ENCODE data around the gene MOB4.

The MOB4 gene

GRCh38 chr2:197538412-197538811 is 22.5 kb downstream of the MOB4 start:
- Histone ChIP-seq H3K4me3 (ENCODE audit: low read depth, low read length) (no peak overlapping the region), H3K9me3 (ENCODE audit: insufficient read depth, low read depth, low read length) (no peaks in the 10 kb centered on the region), H3K23ac (ENCODE audit: low read length) (no peak overlapping the region), H4K91ac (ENCODE audit: low read depth, low read length) (no peak overlapping the region), H3K79me1 (ENCODE audit: low read length) (no peaks in the 10 kb centered on the region), H3K14ac (ENCODE audit: low read length) (no peak overlapping the region), H3K9ac (ENCODE audit: low read length) (no peak overlapping the region), H2AFZ (ENCODE audit: insufficient read depth, low read length, poor library complexity) (no peak overlapping the region), H3K18ac (ENCODE audit: low read length) (no peak overlapping the region), H3K27me3 (ENCODE audit: insufficient read depth, low read length) (no peaks in the 10 kb centered on the region), H3K79me2 (ENCODE audit: control insufficient read depth, insufficient read depth, low read length, poor library complexity) (no peaks in the 10 kb centered on the region), H3K27ac (ENCODE audit: low read depth, low read length) (no peak overlapping the region), H4K12ac (ENCODE audit: low read depth, low read length) (no peak overlapping the region), H3K4me2 (ENCODE audit: low read length) (no peak overlapping the region), H4K8ac (ENCODE audit: low read depth, low read length) (no peak overlapping the region), H3K4me1 (ENCODE audit: control insufficient read depth in 1 of 2, insufficient read depth in 2 of 2, low read length in 2 of 2) (no peaks in the 10 kb centered on the region), H2BK5ac (ENCODE audit: low read depth, low read length, poor library complexity) (no peak overlapping the region), H3K36me3 (ENCODE audit: control insufficient read depth in 1 of 2, insufficient read depth in 2 of 2, low read length in 2 of 2) (peaks cover 16 to 19% of the 10 kb centered on the region in 2 experiments), H3K4ac (ENCODE audit: low read depth, low read length) (no peak overlapping the region), H2AK5ac (ENCODE audit: low read length) (no peak overlapping the region), H2BK12ac (ENCODE audit: low read length) (no peak overlapping the region), H2BK120ac (ENCODE audit: insufficient read depth, low read length, poor library complexity) (no peak overlapping the region)
- DNase-seq = no peak
- WGBS (ENCODE audit: extremely low coverage, insufficient coverage, insufficient read length) = no CpG with 5 or more reads among the region's 2 CpGs

- Histone ChIP-seq H3K27ac (ENCODE audit: low read depth, low read length) (no peak overlapping the region), H2BK120ac (ENCODE audit: insufficient read depth, low read length, poor library complexity) (no peak overlapping the region), H4K12ac (ENCODE audit: low read depth, low read length) (no peak overlapping the region), H4K8ac (ENCODE audit: low read depth, low read length) (no peak overlapping the region), H3K4me2 (ENCODE audit: low read length) (no peak overlapping the region), H3K9me3 (ENCODE audit: insufficient read depth, low read depth, low read length) (no peaks in the 10 kb centered on the region), H2AK5ac (ENCODE audit: low read length) (no peak overlapping the region), H3K4me3 (ENCODE audit: low read depth, low read length) (no peak overlapping the region), H3K79me2 (ENCODE audit: control insufficient read depth, insufficient read depth, low read length, poor library complexity) (no peaks in the 10 kb centered on the region), H2BK12ac (ENCODE audit: low read length) (no peak overlapping the region), H3K79me1 (ENCODE audit: low read length) (no peaks in the 10 kb centered on the region), H3K27me3 (ENCODE audit: insufficient read depth, low read length) (no peaks in the 10 kb centered on the region), H4K91ac (ENCODE audit: low read depth, low read length) (no peak overlapping the region), H3K18ac (ENCODE audit: low read length) (no peak overlapping the region), H3K4ac (ENCODE audit: low read depth, low read length) (no peak overlapping the region), H3K14ac (ENCODE audit: low read length) (no peak overlapping the region), H3K23ac (ENCODE audit: low read length) (no peak overlapping the region), H3K4me1 (ENCODE audit: control insufficient read depth in 1 of 2, insufficient read depth in 2 of 2, low read length in 2 of 2) (no peaks in the 10 kb centered on the region), H2BK5ac (ENCODE audit: low read depth, low read length, poor library complexity) (no peak overlapping the region), H3K9ac (ENCODE audit: low read length) (no peak overlapping the region), H2AFZ (ENCODE audit: insufficient read depth, low read length, poor library complexity) (no peak overlapping the region), H3K36me3 (ENCODE audit: control insufficient read depth in 1 of 2, insufficient read depth in 2 of 2, low read length in 2 of 2) (peaks cover 23 to 25% of the 10 kb centered on the region in 2 experiments)
- no peak for DNase-seq
- WGBS (ENCODE audit: extremely low coverage, insufficient coverage, insufficient read length) = no CpG with 5 or more reads among the region's 1 CpG
Observed at GRCh38 chr2:197539734-197540133, 23.9 kb downstream of the MOB4 start.

GRCh38 chr2:197543206-197543605 is 27.3 kb downstream of the MOB4 start:
- H2BK12ac ChIP-seq (ENCODE audit: low read length) = no peak overlapping the region
- H3K18ac ChIP-seq (ENCODE audit: low read length) = no peak overlapping the region
- no peak overlapping the region for H2AFZ ChIP-seq (ENCODE audit: insufficient read depth, low read length, poor library complexity)
- no peaks in the 10 kb centered on the region for H3K4me1 ChIP-seq (ENCODE audit: control insufficient read depth in 1 of 2, insufficient read depth in 2 of 2, low read length in 2 of 2)
- no peak overlapping the region for H3K4me3 ChIP-seq (ENCODE audit: low read depth, low read length)
- no peak overlapping the region for H4K12ac ChIP-seq (ENCODE audit: low read depth, low read length)
- no peak overlapping the region for H3K4me2 ChIP-seq (ENCODE audit: low read length)
- H2BK120ac ChIP-seq (ENCODE audit: insufficient read depth, low read length, poor library complexity) = no peak overlapping the region
- DNase-seq = no peak
- H3K14ac ChIP-seq (ENCODE audit: low read length) = no peak overlapping the region
- no peak overlapping the region for H3K27ac ChIP-seq (ENCODE audit: low read depth, low read length)
- no peak overlapping the region for H3K23ac ChIP-seq (ENCODE audit: low read length)
- H3K27me3 ChIP-seq (ENCODE audit: insufficient read depth, low read length) = no peaks in the 10 kb centered on the region
- H3K36me3 ChIP-seq (ENCODE audit: control insufficient read depth in 1 of 2, insufficient read depth in 2 of 2, low read length in 2 of 2) = peaks cover 16 to 18% of the 10 kb centered on the region in 2 experiments
- H4K91ac ChIP-seq (ENCODE audit: low read depth, low read length) = no peak overlapping the region
- H4K8ac ChIP-seq (ENCODE audit: low read depth, low read length) = no peak overlapping the region
- no CpG with 5 or more reads among the region's 3 CpGs for WGBS (ENCODE audit: extremely low coverage, insufficient coverage, insufficient read length)
- peak overlapping the region; percentile 62 for H3K4ac ChIP-seq (ENCODE audit: low read depth, low read length)
- H3K79me1 ChIP-seq (ENCODE audit: low read length) = no peaks in the 10 kb centered on the region
- H2BK5ac ChIP-seq (ENCODE audit: low read depth, low read length, poor library complexity) = no peak overlapping the region
- H3K9me3 ChIP-seq (ENCODE audit: insufficient read depth, low read depth, low read length) = no peaks in the 10 kb centered on the region
- H3K9ac ChIP-seq (ENCODE audit: low read length) = no peak overlapping the region
- H2AK5ac ChIP-seq (ENCODE audit: low read length) = no peak overlapping the region
- H3K79me2 ChIP-seq (ENCODE audit: control insufficient read depth, insufficient read depth, low read length, poor library complexity) = no peaks in the 10 kb centered on the region

GRCh38 chr2:197547163-197547900 is 31.5 kb downstream of the MOB4 start:
- H2BK12ac ChIP-seq (ENCODE audit: low read length) = no peak overlapping the region
- H2AFZ ChIP-seq (ENCODE audit: insufficient read depth, low read length, poor library complexity) = no peak overlapping the region
- no peak overlapping the region for H3K27ac ChIP-seq (ENCODE audit: low read depth, low read length)
- H3K23ac ChIP-seq (ENCODE audit: low read length) = no peak overlapping the region
- H3K36me3 ChIP-seq (ENCODE audit: control insufficient read depth in 1 of 2, insufficient read depth in 2 of 2, low read length in 2 of 2) = peaks cover 15 to 18% of the 10 kb centered on the region in 2 experiments
- DNase-seq = no peak
- H3K4me3 ChIP-seq (ENCODE audit: low read depth, low read length) = no peak overlapping the region
- no peak overlapping the region for H3K18ac ChIP-seq (ENCODE audit: low read length)
- H2AK5ac ChIP-seq (ENCODE audit: low read length) = no peak overlapping the region
- H3K4ac ChIP-seq (ENCODE audit: low read depth, low read length) = no peak overlapping the region
- no peak overlapping the region for H4K8ac ChIP-seq (ENCODE audit: low read depth, low read length)
- no peak overlapping the region for H3K14ac ChIP-seq (ENCODE audit: low read length)
- H2BK5ac ChIP-seq (ENCODE audit: low read depth, low read length, poor library complexity) = no peak overlapping the region
- no peak overlapping the region for H4K12ac ChIP-seq (ENCODE audit: low read depth, low read length)
- H2BK120ac ChIP-seq (ENCODE audit: insufficient read depth, low read length, poor library complexity) = no peak overlapping the region
- no peaks in the 10 kb centered on the region for H3K4me1 ChIP-seq (ENCODE audit: control insufficient read depth in 1 of 2, insufficient read depth in 2 of 2, low read length in 2 of 2)
- no peaks in the 10 kb centered on the region for H3K27me3 ChIP-seq (ENCODE audit: insufficient read depth, low read length)
- no peak overlapping the region for H4K91ac ChIP-seq (ENCODE audit: low read depth, low read length)
- WGBS (ENCODE audit: extremely low coverage, insufficient coverage, insufficient read length) = no CpG with 5 or more reads among the region's 5 CpGs
- no peaks in the 10 kb centered on the region for H3K9me3 ChIP-seq (ENCODE audit: insufficient read depth, low read depth, low read length)
- no peaks in the 10 kb centered on the region for H3K79me1 ChIP-seq (ENCODE audit: low read length)
- no peak overlapping the region for H3K9ac ChIP-seq (ENCODE audit: low read length)
- H3K79me2 ChIP-seq (ENCODE audit: control insufficient read depth, insufficient read depth, low read length, poor library complexity) = no peaks in the 10 kb centered on the region
- H3K4me2 ChIP-seq (ENCODE audit: low read length) = no peak overlapping the region
